Cardiac fibroblast (primary cell): Measurements from ENCODE around the gene ACADSB.

Source experiments
- DNase-seq, 2 donors: peaks; one replicate each; pipeline versions ENCODE4 v3.0.0 to v3.0.0-alpha.2; 2010; ENCODE audit warnings: low read depth in 2 of 2
- H3K4me3 ChIP-seq, 2 donors: replicated peaks in 1 of 2; 1 replicate in 1 of 2; 2 replicates in 1 of 2; pipeline ENCODE4 v1.5.1; 2011; ENCODE audit warnings: low read depth in 2 of 2, low read length in 2 of 2, mild to moderate bottlenecking in 2 of 2, moderate library complexity in 1 of 2
- TF ChIP-seq, protein P1 (sequence below): IDR thresholded peaks from one replicate; pipeline ENCODE4 v1.5.1; 2011; ENCODE audit warnings: low read depth, mild to moderate bottlenecking, low read length, inconsistent platforms

Gene ACADSB

DNA sequence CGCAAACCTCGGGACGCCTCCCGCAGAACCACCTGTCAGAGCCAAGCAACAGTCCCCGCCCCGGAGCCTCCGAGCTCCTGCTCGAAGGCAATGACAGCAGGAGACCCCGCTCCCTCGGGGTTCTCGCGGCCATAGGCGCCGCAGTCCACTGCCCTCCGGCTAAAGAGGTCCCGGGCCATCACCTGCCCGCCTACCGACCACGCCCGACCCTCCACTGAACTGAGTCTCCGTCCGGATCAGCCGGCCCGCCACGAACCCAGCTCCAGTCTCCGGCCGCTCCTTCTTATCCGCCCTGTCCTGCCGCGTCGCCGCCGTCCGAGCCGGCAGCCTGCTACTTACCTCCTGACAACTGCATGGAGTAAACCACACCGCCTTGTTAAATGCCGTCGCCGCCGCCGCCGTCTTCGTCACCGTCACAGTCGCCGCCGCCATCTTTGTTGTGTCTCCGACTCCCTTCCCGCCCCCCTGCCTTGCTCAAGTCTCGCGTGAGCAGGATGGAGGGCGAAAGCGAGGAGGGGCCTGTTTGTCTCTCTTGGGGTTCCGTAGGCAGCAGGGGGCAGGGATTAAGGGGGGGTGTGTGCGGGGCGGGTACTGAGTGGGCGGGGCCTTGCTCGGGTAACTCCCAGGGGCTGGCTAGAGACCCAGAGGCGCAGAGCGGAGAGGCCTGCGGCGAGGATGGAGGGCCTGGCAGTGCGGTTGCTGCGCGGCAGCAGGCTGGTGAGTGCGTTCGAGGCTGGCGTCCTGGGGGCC, at the start of gene ACADSB, which contains the start of gene IKZF5:
TSS of gene ACADSB (plus strand) at position 652 of the 750 bp plus-strand sequence. CDS start at position 676, 24 bp downstream.
TSS of gene IKZF5 (minus strand) at position 441 of the 750 bp plus-strand sequence. CDS start 10,170 bp downstream, outside the sequence.
- peak within 1 kb of the TSS; percentile 96 to 99 for H3K4me3 ChIP-seq
- DNase-seq = peak; percentile 98 to 99
- TF ChIP-seq, protein P1, sequence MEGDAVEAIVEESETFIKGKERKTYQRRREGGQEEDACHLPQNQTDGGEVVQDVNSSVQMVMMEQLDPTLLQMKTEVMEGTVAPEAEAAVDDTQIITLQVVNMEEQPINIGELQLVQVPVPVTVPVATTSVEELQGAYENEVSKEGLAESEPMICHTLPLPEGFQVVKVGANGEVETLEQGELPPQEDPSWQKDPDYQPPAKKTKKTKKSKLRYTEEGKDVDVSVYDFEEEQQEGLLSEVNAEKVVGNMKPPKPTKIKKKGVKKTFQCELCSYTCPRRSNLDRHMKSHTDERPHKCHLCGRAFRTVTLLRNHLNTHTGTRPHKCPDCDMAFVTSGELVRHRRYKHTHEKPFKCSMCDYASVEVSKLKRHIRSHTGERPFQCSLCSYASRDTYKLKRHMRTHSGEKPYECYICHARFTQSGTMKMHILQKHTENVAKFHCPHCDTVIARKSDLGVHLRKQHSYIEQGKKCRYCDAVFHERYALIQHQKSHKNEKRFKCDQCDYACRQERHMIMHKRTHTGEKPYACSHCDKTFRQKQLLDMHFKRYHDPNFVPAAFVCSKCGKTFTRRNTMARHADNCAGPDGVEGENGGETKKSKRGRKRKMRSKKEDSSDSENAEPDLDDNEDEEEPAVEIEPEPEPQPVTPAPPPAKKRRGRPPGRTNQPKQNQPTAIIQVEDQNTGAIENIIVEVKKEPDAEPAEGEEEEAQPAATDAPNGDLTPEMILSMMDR = no peak

DNA sequence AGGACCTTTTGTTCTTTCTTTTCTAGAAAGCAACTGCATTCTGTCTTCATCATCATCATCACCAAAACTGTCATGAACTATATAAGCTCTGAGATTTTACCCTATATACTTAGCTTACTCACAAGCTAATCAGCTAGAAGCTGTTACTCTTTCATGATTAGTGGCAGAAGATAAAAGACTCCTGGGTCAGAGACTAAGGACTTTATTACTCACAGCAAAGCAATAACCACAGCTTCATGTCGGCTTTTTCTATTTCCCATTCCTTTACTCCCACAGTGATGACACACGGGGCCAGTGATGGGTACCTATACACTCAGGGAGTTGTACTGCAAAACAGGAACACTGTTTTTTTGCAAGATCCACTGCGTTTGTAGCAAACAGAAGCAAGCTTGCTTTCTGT, 46.4 kb upstream of the ACADSB start:
- TF ChIP-seq, protein P1 = no peak
- H3K4me3 ChIP-seq = no peak overlapping the region
- no peak for DNase-seq

DNA sequence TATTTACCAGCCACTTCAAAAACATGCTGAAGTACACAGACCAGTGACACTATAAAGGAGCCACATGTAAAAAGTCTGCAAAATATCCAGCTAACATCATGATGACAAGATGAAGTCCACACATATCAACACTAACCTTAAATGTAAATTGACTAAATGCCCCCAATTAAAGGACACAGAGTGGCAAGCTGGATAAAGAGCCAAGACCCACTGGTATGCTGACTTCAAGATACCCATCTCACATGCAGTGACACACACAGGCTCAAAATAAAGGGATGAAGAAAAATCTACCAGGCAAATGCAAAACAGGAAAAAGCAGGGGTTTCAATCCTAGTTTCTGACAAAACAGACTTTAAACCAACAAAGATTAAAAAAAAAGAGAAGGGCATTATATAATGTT, 41.9 kb upstream of the ACADSB start:
- no peak for DNase-seq
- TF ChIP-seq, protein P1 = no peak
- no peak overlapping the region for H3K4me3 ChIP-seq

DNA sequence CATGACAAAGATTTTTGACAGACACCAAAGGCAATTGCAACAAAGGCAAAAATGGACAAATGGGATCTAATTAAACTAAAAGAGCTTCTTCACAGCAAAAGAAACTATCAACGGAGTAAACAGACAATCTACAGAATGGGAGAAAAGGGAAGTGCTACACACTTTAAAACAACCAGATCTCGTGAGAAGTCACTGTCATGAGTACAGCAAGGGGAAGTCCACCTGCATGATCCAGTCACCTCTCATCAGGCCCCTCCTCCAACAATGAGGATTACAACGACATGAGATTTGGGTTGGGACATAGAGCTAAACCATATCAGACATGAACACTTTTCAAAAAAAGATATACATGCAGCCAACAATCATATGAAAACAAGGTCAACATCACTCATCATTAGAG, 40.1 kb upstream of the ACADSB start:
- TF ChIP-seq, protein P1 = no peak
- DNase-seq = no peak
- no peak overlapping the region for H3K4me3 ChIP-seq

DNA sequence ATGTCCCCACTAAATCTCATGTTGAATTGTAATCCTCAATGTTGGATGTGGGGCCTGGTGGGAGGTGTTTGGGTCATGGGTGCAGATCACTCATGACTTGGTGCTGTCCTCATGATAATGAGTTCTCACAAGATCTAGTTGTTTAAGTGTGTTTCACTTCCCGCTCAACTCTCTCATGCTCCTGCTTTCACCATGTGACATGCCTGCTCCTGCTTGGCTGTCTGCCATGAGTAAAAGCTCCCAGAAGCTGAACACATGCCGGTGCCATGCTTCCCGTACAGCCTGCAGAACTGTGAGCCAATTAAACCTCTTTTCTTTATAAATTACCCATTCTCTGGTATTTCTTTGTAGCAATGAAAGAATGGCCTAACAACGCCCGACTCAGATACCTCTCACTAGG, 34.8 kb upstream of the ACADSB start:
- TF ChIP-seq, protein P1 = no peak
- H3K4me3 ChIP-seq = no peak overlapping the region
- peak in 1 of 2 donors; percentile 10 for DNase-seq

DNA sequence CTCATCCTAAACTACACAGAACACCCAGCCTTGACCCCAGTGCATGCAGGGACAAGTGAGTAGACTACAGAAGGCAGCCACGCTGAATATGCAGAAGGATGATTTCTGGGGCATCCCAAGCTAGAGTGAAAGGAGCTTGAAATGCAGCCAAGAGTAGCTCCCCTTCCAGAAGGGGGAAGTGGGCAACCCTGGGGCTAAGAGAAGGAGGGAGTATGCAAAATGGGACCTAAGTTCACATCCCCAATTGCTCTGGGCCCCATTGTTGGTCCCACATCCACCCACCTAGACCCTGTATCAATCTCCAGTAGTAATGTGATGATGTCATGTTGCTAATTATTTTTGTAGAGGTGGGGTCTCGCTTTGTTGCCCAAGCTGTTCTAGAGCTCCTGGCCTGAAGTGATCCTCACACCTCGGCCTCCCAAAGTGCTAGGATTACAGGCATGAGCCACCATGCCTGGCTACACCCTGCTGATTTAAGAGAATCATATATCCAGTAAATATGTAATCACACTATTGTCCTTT, 34.2 kb upstream of the ACADSB start:
- TF ChIP-seq, protein P1 = no peak
- no peak for DNase-seq
- no peak overlapping the region for H3K4me3 ChIP-seq
